IPS-20b (cell line): ENCODE data around the gene NUBP2.

Experiments used
- H3K27ac ChIP-seq: one replicate; pipeline ENCODE4 v1.5.1; 2013; ENCODE audit warnings: low read length
- H3K27me3 ChIP-seq: 2 replicates; pipeline ENCODE4 v1.6.1; 2013; ENCODE audit warnings: mild to moderate bottlenecking, low read length, inconsistent platforms; ENCODE audit not compliant: insufficient read depth
- H3K36me3 ChIP-seq: 2 replicates; pipeline ENCODE4 v1.6.1; 2013; ENCODE audit warnings: low read depth, mild to moderate bottlenecking, inconsistent platforms, low read length, moderate library complexity; ENCODE audit not compliant: insufficient read depth
- H3K4me1 ChIP-seq: 2 replicates; pipeline ENCODE4 v1.6.1; 2013; ENCODE audit warnings: mild to moderate bottlenecking, control low read depth, inconsistent platforms, low read length, moderate library complexity; ENCODE audit not compliant: insufficient read depth
- H3K4me3 ChIP-seq: 2 replicates; pipeline ENCODE4 v1.5.1; 2013; ENCODE audit warnings: mild to moderate bottlenecking, low read length, inconsistent platforms
- H3K9ac ChIP-seq: 2 replicates; pipeline ENCODE4 v1.6.1; 2013; ENCODE audit warnings: low read depth, mild to moderate bottlenecking, inconsistent platforms, low read length, moderate library complexity
- H3K9me3 ChIP-seq: 2 replicates; pipeline ENCODE4 v1.6.1; 2013; ENCODE audit warnings: mild to moderate bottlenecking, low read depth, low read length, inconsistent platforms; ENCODE audit not compliant: insufficient read depth

Gene NUBP2

DNA sequence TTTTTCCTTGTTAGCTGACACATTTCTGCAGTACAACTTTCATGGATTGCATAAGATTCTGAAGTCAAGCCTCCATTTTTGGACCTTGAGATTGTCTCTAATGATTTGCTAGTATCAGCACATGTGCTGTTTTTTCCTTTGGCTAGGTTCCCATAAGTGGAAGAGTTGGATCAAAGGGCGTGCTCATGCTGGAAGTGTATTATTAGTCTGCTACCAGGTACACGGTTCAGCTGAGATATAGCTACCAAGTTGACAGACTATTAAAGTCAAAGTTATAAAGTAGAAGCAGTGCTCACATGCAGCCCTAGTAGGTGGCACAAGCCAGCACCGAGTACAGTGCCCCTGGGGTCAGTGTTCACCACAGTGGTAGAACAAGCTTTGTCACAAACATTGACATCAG is 47.5 kb downstream of the NUBP2 start:
- peaks cover 5% of the 10 kb centered on the region for H3K4me1 ChIP-seq
- H3K27me3 ChIP-seq: peaks cover 7% of the 10 kb centered on the region; the same call in 1 of the 2 replicates
- H3K27ac ChIP-seq: no peak overlapping the region
- H3K9me3 ChIP-seq: no peaks in the 10 kb centered on the region
- no peak overlapping the region for H3K4me3 ChIP-seq
- H3K36me3 ChIP-seq: peaks cover 14% of the 10 kb centered on the region; the same call in 1 of the 2 replicates
- no peak overlapping the region for H3K9ac ChIP-seq

DNA sequence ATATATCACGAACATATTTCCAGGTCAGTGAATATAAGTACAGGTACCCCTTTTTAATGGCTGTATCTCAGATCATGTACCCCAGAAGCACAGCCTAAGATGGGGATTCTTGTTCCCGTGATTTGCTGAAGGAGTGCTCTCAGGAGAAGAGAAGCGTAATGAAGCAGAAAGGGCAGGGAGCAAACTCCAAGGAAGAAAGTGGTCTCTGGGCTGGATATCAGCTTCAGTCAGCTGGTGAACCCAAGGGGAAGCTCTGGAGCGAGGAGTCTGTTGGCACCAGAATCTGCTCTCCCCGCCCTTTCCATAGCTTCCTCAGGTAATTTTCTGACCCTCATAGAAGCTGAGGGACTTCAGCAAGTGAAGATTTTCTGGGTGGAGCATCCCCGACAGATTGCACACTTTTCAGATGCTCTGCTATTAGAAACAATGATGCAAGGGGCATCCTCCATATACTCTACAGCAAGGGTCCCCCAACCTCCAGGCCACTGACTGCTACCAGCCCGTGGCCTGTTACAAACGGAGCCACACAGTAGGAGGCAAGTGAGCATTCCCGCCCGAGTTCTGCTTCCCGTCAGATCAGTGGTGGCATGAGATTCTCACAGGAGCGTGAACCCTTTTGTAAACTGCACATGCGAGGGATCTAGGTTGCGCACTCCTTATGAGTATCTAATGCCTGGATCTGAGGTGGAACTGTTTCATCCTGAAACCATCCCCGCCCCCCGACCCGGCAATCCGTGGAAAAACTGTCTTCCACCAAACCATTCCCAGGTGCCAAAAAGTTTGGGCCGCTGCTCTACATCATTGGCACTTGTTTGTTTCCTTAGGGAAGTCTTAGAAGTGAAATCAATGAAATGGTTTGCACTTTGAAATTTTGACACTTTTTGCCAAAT is 48.7 kb downstream of the NUBP2 start:
- H3K36me3 ChIP-seq: peaks cover 14% of the 10 kb centered on the region; the same call in 1 of the 2 replicates
- no peaks in the 10 kb centered on the region for H3K9me3 ChIP-seq
- H3K4me3 ChIP-seq: no peak overlapping the region
- H3K27me3 ChIP-seq: no peaks in the 10 kb centered on the region
- H3K9ac ChIP-seq: no peak overlapping the region
- no peak overlapping the region for H3K27ac ChIP-seq
- peaks cover 5% of the 10 kb centered on the region; the same call in 1 of the 2 replicates for H3K4me1 ChIP-seq

DNA sequence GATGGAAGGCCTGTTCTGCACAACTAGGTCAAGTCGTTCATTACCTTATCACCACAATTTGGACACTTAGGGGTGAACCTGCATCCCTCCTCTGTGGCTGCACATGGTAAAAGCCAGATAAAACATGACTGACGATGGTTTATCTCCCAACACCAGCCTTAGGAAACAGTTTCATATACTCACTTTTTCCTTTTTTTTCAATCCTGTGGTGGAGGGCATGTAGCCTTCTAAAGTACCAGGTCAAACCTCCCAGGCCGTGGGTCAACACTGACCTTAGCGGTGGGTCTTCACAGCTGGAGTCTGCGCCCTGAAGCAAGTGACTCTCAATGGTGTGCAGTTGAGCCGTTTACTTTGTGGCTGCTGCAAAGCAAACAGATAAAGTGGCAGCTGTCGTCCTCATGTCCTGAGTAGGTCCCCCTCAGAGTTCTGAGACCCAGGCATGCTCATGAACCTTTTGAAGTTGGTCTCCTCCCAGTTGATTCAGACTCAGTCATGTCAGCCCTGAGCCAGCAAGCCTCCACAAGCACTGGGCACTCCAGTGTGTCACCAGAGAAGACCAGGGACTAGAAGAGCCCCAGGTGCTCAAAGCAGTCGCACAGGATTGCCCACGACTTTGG is 50.2 kb downstream of the NUBP2 start:
- Histone ChIP-seq H3K27me3 (no peaks in the 10 kb centered on the region), H3K4me3 (no peak overlapping the region), H3K9me3 (no peaks in the 10 kb centered on the region), H3K36me3 (peaks cover 14% of the 10 kb centered on the region; the same call in 1 of the 2 replicates), H3K27ac (no peak overlapping the region), H3K4me1 (peaks cover 5% of the 10 kb centered on the region; the same call in 1 of the 2 replicates), H3K9ac (no peak overlapping the region)

DNA sequence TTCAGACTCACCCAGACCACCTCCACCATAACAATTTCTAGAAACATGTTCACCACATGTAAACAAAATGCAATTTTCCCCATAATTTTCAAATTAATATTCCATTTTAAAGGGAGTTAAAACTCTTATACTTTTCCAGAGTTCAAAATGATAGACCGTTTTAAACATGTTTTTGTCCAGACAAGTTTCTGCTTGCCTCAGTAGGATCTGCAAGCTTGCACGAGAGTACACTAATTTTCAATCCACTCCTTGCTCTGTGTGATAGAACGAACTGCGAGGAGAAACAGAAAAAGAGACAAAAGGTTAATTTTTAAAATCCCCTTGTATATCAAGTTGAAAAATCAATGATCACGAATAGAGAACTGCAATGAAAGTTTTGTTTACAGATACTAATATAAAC is 51.3 kb downstream of the NUBP2 start:
- Histone ChIP-seq H3K27ac (no peak overlapping the region), H3K9ac (no peak overlapping the region), H3K27me3 (no peaks in the 10 kb centered on the region), H3K4me3 (no peak overlapping the region), H3K9me3 (no peaks in the 10 kb centered on the region), H3K36me3 (peaks cover 11% of the 10 kb centered on the region; the same call in 1 of the 2 replicates), H3K4me1 (no peaks in the 10 kb centered on the region)
